ENCODE data around the gene EXOSC10. TPM values are rescaled to one million over a fixed set of nuclear protein-coding genes. Genes with fewer than 3 reads are reported as not detected.
"Not testable (repeated sequence)": the region's sequence is repeated elsewhere in the genome, so short reads cannot be mapped to it uniquely, and the experiment has no call there.

EXOSC10 gene
- total RNA-seq, 4 donors from 2014 or later: 32.0 to 62.4 (median 40.8) TPM

- Histone ChIP-seq H3K4me1 (peaks cover 0 to 17% (median 0%) of the 10 kb centered on the region in 3 donors), H3K36me3 (peaks cover 28 to 100% (median 59%) of the 10 kb centered on the region in 3 donors), H3K27ac (no peak overlapping the region), H3K27me3 (no peaks in the 10 kb centered on the region), H3K4me3 (no peak overlapping the region), H3K9me3 (no peaks in the 10 kb centered on the region)
- DNase-seq: no peak
- TF ChIP-seq, protein P1, sequence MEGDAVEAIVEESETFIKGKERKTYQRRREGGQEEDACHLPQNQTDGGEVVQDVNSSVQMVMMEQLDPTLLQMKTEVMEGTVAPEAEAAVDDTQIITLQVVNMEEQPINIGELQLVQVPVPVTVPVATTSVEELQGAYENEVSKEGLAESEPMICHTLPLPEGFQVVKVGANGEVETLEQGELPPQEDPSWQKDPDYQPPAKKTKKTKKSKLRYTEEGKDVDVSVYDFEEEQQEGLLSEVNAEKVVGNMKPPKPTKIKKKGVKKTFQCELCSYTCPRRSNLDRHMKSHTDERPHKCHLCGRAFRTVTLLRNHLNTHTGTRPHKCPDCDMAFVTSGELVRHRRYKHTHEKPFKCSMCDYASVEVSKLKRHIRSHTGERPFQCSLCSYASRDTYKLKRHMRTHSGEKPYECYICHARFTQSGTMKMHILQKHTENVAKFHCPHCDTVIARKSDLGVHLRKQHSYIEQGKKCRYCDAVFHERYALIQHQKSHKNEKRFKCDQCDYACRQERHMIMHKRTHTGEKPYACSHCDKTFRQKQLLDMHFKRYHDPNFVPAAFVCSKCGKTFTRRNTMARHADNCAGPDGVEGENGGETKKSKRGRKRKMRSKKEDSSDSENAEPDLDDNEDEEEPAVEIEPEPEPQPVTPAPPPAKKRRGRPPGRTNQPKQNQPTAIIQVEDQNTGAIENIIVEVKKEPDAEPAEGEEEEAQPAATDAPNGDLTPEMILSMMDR (IDR thresholded peaks at IDR 0.05): no peak
- TF ChIP-seq POLR2A (IDR thresholded peaks at IDR 0.05): no peak
- intact Hi-C loops (cut with DNase I): no loop called here
- 74 to 91% methylated on average over 14 to 15 of the region's 18 CpGs for WGBS, 2 donors
These were observed 31.7 kb downstream of the EXOSC10 start for GRCh38 chr1:11067716-11068599.

- H3K36me3 ChIP-seq: peaks cover 28 to 82% (median 43%) of the 10 kb centered on the region in 3 donors
- H3K9me3 ChIP-seq: no peaks in the 10 kb centered on the region
- peaks cover 4 to 12% (median 4%) of the 10 kb centered on the region in 3 donors for H3K4me1 ChIP-seq
- TF ChIP-seq, protein P1 (IDR thresholded peaks at IDR 0.05): no peak
- TF ChIP-seq POLR2A (IDR thresholded peaks at IDR 0.05): no peak
- DNase-seq: no peak
- no peak overlapping the region for H3K27ac ChIP-seq
- H3K4me3 ChIP-seq: no peak overlapping the region
- WGBS, 2 donors: 80 to 95% methylated on average over 1 of the region's 1 CpG
- no peaks in the 10 kb centered on the region for H3K27me3 ChIP-seq
- intact Hi-C loops (cut with DNase I): no loop called here
These were observed 33.9 kb downstream of the EXOSC10 start for GRCh38 chr1:11065796-11066195.

GRCh38 chr1:11064942-11065341 lies 34.7 kb downstream of the EXOSC10 start:
- intact Hi-C loops (cut with DNase I): no loop called here

GRCh38 chr1:11063937-11064537 lies 35.6 kb downstream of the EXOSC10 start:
- H3K9me3 ChIP-seq; H3K27me3 ChIP-seq; H3K27ac ChIP-seq; DNase-seq; intact Hi-C loops (cut with DNase I); H3K4me3 ChIP-seq: not testable (repeated sequence)
- WGBS, 2 donors: 88 to 92% methylated on average over 9 to 10 of the region's 18 CpGs
- H3K4me1 ChIP-seq: peaks cover 6 to 23% (median 10%) of the 10 kb centered on the region in 3 donors
- H3K36me3 ChIP-seq: peaks cover 19 to 64% (median 33%) of the 10 kb centered on the region in 3 donors

More at GRCh38 chr1:11064942-11065341, 34.7 kb downstream of the EXOSC10 start:
- WGBS, 2 donors: 94 to 98% methylated on average over 3 of the region's 3 CpGs
- Histone ChIP-seq H3K4me1 (peaks cover 4 to 17% (median 5%) of the 10 kb centered on the region in 3 donors), H3K4me3 (no peak overlapping the region), H3K9me3 (no peaks in the 10 kb centered on the region), H3K27me3 (no peaks in the 10 kb centered on the region), H3K36me3 (peaks cover 28 to 73% (median 38%) of the 10 kb centered on the region in 3 donors), H3K27ac (no peak overlapping the region)
- no peak for DNase-seq
- no peak for TF ChIP-seq POLR2A (IDR thresholded peaks at IDR 0.05)
- TF ChIP-seq, protein P1 (IDR thresholded peaks at IDR 0.05): no peak

- Histone ChIP-seq H3K36me3 (peaks cover 8 to 56% (median 22%) of the 10 kb centered on the region in 3 donors), H3K9me3 (no peaks in the 10 kb centered on the region), H3K4me3 (no peak overlapping the region), H3K27ac (no peak overlapping the region), H3K27me3 (no peaks in the 10 kb centered on the region), H3K4me1 (peaks cover 12 to 33% (median 16%) of the 10 kb centered on the region in 3 donors)
- 45 to 60% methylated on average over 3 of the region's 3 CpGs for WGBS, 2 donors
- TF ChIP-seq POLR2A (IDR thresholded peaks at IDR 0.05): no peak
- TF ChIP-seq, protein P1 (IDR thresholded peaks at IDR 0.05): no peak
- intact Hi-C loops (cut with DNase I): no loop called here
- no peak for DNase-seq
These were observed 36.7 kb downstream of the EXOSC10 start for GRCh38 chr1:11062965-11063401.

Data from esophagus squamous epithelium (tissue), 5 donors.